Osteoblast (primary cell): ENCODE results near the gene KISS1R. TPM values are rescaled to one million over a fixed set of nuclear protein-coding genes. Genes with fewer than 3 reads are reported as not detected.

Source experiments
- DNase-seq: peaks from one replicate; pipeline ENCODE4 v3.0.0; 2011; ENCODE audit warnings: low spot score, mixed read lengths; ENCODE audit not compliant: insufficient read length; ENCODE audit errors: missing footprints
- H2AFZ ChIP-seq: 2 replicates; pipeline ENCODE4 v1.6.0; 2011; ENCODE audit warnings: mild to moderate bottlenecking, low read length
- H3K27ac ChIP-seq: 2 replicates; pipeline ENCODE4 v1.5.1; 2011; ENCODE audit warnings: mild to moderate bottlenecking, low read depth, low read length, moderate library complexity
- H3K27me3 ChIP-seq: 2 replicates; pipeline ENCODE4 v1.6.0; 2012; ENCODE audit warnings: mild to moderate bottlenecking, control low read depth, inconsistent platforms, low read length, moderate library complexity; ENCODE audit not compliant: insufficient read depth
- H3K36me3 ChIP-seq: 2 replicates; pipeline ENCODE4 v1.5.1; 2011; ENCODE audit warnings: mild to moderate bottlenecking, low read length, control low read depth, moderate library complexity; ENCODE audit not compliant: insufficient read depth
- H3K4me1 ChIP-seq: 2 replicates; pipeline ENCODE4 v1.5.1; 2011; ENCODE audit warnings: mild to moderate bottlenecking, low read length, control low read depth, moderate library complexity; ENCODE audit not compliant: insufficient read depth
- H3K4me2 ChIP-seq: 2 replicates; pipeline ENCODE4 v1.6.0; 2011; ENCODE audit warnings: mild to moderate bottlenecking, low read length; ENCODE audit not compliant: insufficient read depth
- H3K4me3 ChIP-seq: fragments of 200-600 bp; sonication (generic); 3 replicates; pipeline ENCODE4 v1.5.1; 2012; ENCODE audit warnings: mild to moderate bottlenecking, low read length, inconsistent platforms; ENCODE audit not compliant: insufficient read depth
- H3K79me2 ChIP-seq: 2 replicates; pipeline ENCODE4 v1.6.0; 2012; ENCODE audit warnings: mild to moderate bottlenecking, low read length, control low read depth, inconsistent platforms; ENCODE audit not compliant: insufficient read depth
- H3K9me3 ChIP-seq: 2 replicates; pipeline ENCODE4 v1.5.1; 2011; ENCODE audit warnings: low read depth, low read length, control low read depth
- H4K20me1 ChIP-seq: 2 replicates; pipeline ENCODE4 v1.6.0; 2012; ENCODE audit warnings: mild to moderate bottlenecking, low read length, control low read depth; ENCODE audit not compliant: insufficient read depth
- CTCF ChIP-seq: IDR thresholded peaks from 2 replicates; pipeline ENCODE4 v1.5.1; 2011; ENCODE audit warnings: mild to moderate bottlenecking, low read depth, low read length, moderate library complexity; ENCODE audit errors: extremely low read depth
- total RNA-seq: library from RNA; depleted of rRNA; stranded (reverse); fragments of >200 nt; gene quantifications from 2 replicates; pipeline ENCODE4 v1.2.3, GENCODE V29; 2012

The KISS1R gene
- total RNA-seq, 1 donor: not detected

GRCh38 chr19:884420-885211 is 32.5 kb upstream of the KISS1R start:
- H2AFZ ChIP-seq: no peak overlapping the region
- no peaks in the 10 kb centered on the region for H3K27me3 ChIP-seq
- H4K20me1 ChIP-seq: no peaks in the 10 kb centered on the region
- no peak for TF ChIP-seq CTCF
- H3K4me2 ChIP-seq: no peak overlapping the region
- H3K27ac ChIP-seq: no peak overlapping the region
- no peaks in the 10 kb centered on the region for H3K4me1 ChIP-seq
- H3K36me3 ChIP-seq: peaks cover 44% of the 10 kb centered on the region
- H3K9me3 ChIP-seq: no peaks in the 10 kb centered on the region
- peaks cover 4% of the 10 kb centered on the region for H3K79me2 ChIP-seq
- no peak for DNase-seq
- no peak overlapping the region for H3K4me3 ChIP-seq

- no peak for TF ChIP-seq CTCF
- no peak for DNase-seq
- H3K36me3 ChIP-seq: peaks cover 44% of the 10 kb centered on the region
- no peak overlapping the region for H3K4me2 ChIP-seq
- no peaks in the 10 kb centered on the region for H3K9me3 ChIP-seq
- H3K4me1 ChIP-seq: no peaks in the 10 kb centered on the region
- no peak overlapping the region for H2AFZ ChIP-seq
- no peak overlapping the region for H3K4me3 ChIP-seq
- H3K27me3 ChIP-seq: no peaks in the 10 kb centered on the region
- no peak overlapping the region for H3K27ac ChIP-seq
- H4K20me1 ChIP-seq: peaks cover 4% of the 10 kb centered on the region
- H3K79me2 ChIP-seq: peaks cover 8% of the 10 kb centered on the region
These were observed 31.5 kb upstream of the KISS1R start for GRCh38 chr19:885536-886224.

GRCh38 chr19:887072-887471 is 30.1 kb upstream of the KISS1R start:
- peaks cover 4% of the 10 kb centered on the region for H4K20me1 ChIP-seq
- TF ChIP-seq CTCF: no peak
- no peak overlapping the region for H3K27ac ChIP-seq
- H3K4me3 ChIP-seq: no peak overlapping the region
- H2AFZ ChIP-seq: no peak overlapping the region
- peaks cover 32% of the 10 kb centered on the region for H3K36me3 ChIP-seq
- DNase-seq: peak; percentile 95
- H3K4me2 ChIP-seq: no peak overlapping the region
- H3K9me3 ChIP-seq: no peaks in the 10 kb centered on the region
- H3K27me3 ChIP-seq: no peaks in the 10 kb centered on the region
- peaks cover 2% of the 10 kb centered on the region for H3K4me1 ChIP-seq
- peaks cover 20% of the 10 kb centered on the region for H3K79me2 ChIP-seq

GRCh38 chr19:887599-887998 is 29.5 kb upstream of the KISS1R start:
- Histone ChIP-seq H2AFZ (no peak overlapping the region), H3K4me1 (peaks cover 5% of the 10 kb centered on the region), H3K27me3 (no peaks in the 10 kb centered on the region), H3K36me3 (peaks cover 29% of the 10 kb centered on the region), H3K27ac (no peak overlapping the region), H3K9me3 (no peaks in the 10 kb centered on the region), H3K4me2 (no peak overlapping the region), H3K79me2 (peaks cover 25% of the 10 kb centered on the region), H3K4me3 (no peak overlapping the region), H4K20me1 (peaks cover 4% of the 10 kb centered on the region)
- no peak for TF ChIP-seq CTCF
- no peak for DNase-seq
